SK-N-SH treated with all-trans-retinoic acid at 6 μM for 48 hours (cell line): Measurements from ENCODE around the gene ADGRB2.

Source experiments
- CREB5 ChIP-seq: fragments of 250-450 bp; sonication (Bioruptor Pico); IDR thresholded peaks from 2 replicates; pipeline ENCODE4 v1.5.1; 2020; ENCODE audit warnings: low read depth, mild to moderate bottlenecking, moderate library complexity
- CSRNP3 ChIP-seq: fragments of 250-450 bp; sonication (Bioruptor Pico); IDR thresholded peaks from 2 replicates; pipeline ENCODE4 v1.5.1; 2021; ENCODE audit warnings: mild to moderate bottlenecking, moderate library complexity
- ISL1 ChIP-seq: fragments of 250-450 bp; sonication (Bioruptor Pico); IDR thresholded peaks from 2 replicates; pipeline ENCODE4 v2.1.2; 2022; ENCODE audit warnings: mild to moderate bottlenecking, moderate library complexity
- OSR1 ChIP-seq: fragments of 250-450 bp; sonication (Bioruptor Pico); IDR thresholded peaks from 2 replicates; pipeline ENCODE4 v1.8.0; 2022; ENCODE audit warnings: moderate library complexity, mild to moderate bottlenecking, inconsistent platforms
- PATZ1 ChIP-seq: fragments of 250-450 bp; sonication (Bioruptor Pico); IDR thresholded peaks from 2 replicates; pipeline ENCODE4 v1.8.0; 2020; ENCODE audit warnings: mild to moderate bottlenecking, moderate library complexity, borderline replicate concordance
- PPARA ChIP-seq: fragments of 250-450 bp; sonication (Bioruptor Pico); IDR thresholded peaks from 2 replicates; pipeline ENCODE4 v1.5.0; 2020; ENCODE audit warnings: mild to moderate bottlenecking, borderline replicate concordance
- RARB ChIP-seq: fragments of 250-450 bp; sonication (Bioruptor Pico); IDR thresholded peaks from 2 replicates; pipeline ENCODE4 v1.8.0; 2021; ENCODE audit warnings: mild to moderate bottlenecking, moderate library complexity
- TCF4 ChIP-seq: fragments of 250-450 bp; sonication (Bioruptor Pico); IDR thresholded peaks from 2 replicates; pipeline ENCODE4 v1.8.0; 2021; ENCODE audit warnings: mild to moderate bottlenecking, moderate library complexity, borderline replicate concordance
- TOX ChIP-seq: fragments of 250-450 bp; sonication (Bioruptor Pico); IDR thresholded peaks from 2 replicates; pipeline ENCODE4 v1.8.0; 2021; ENCODE audit warnings: mild to moderate bottlenecking, moderate library complexity, borderline replicate concordance
- ZFP3 ChIP-seq: fragments of 250-450 bp; sonication (Bioruptor Pico); IDR thresholded peaks from 2 replicates; pipeline ENCODE4 v1.5.0; 2020; ENCODE audit warnings: mild to moderate bottlenecking, moderate library complexity
- ZFP30 ChIP-seq: fragments of 450-650 bp; formaldehyde crosslinking; IDR thresholded peaks from 2 replicates; pipeline ENCODE4 v1.5.0; 2022; ENCODE audit warnings: mild to moderate bottlenecking, moderate library complexity
- ZNF70 ChIP-seq: fragments of 450-650 bp; formaldehyde crosslinking; IDR thresholded peaks from 2 replicates; pipeline ENCODE4 v1.5.0; 2020; ENCODE audit warnings: mild to moderate bottlenecking, moderate library complexity
- TF ChIP-seq, protein P1 (sequence below): fragments of 250-450 bp; sonication (Bioruptor Pico); IDR thresholded peaks from 2 replicates; pipeline ENCODE4 v1.5.0; 2020; ENCODE audit warnings: mild to moderate bottlenecking, moderate library complexity

GRCh38 chr1:31768939-31769704 is 5.0 kb upstream of the ADGRB2 start:
- TF ChIP-seq OSR1: no peak
- peak; percentile 56; the same call in 1 of the 2 replicates for TF ChIP-seq ZFP3 (CRISPR knock-in tag)
- no peak for TF ChIP-seq ZFP30 (CRISPR knock-in tag)
- TF ChIP-seq TOX (CRISPR knock-in tag): no peak
- TF ChIP-seq TCF4 (CRISPR knock-in tag): no peak
- TF ChIP-seq, protein P1, sequence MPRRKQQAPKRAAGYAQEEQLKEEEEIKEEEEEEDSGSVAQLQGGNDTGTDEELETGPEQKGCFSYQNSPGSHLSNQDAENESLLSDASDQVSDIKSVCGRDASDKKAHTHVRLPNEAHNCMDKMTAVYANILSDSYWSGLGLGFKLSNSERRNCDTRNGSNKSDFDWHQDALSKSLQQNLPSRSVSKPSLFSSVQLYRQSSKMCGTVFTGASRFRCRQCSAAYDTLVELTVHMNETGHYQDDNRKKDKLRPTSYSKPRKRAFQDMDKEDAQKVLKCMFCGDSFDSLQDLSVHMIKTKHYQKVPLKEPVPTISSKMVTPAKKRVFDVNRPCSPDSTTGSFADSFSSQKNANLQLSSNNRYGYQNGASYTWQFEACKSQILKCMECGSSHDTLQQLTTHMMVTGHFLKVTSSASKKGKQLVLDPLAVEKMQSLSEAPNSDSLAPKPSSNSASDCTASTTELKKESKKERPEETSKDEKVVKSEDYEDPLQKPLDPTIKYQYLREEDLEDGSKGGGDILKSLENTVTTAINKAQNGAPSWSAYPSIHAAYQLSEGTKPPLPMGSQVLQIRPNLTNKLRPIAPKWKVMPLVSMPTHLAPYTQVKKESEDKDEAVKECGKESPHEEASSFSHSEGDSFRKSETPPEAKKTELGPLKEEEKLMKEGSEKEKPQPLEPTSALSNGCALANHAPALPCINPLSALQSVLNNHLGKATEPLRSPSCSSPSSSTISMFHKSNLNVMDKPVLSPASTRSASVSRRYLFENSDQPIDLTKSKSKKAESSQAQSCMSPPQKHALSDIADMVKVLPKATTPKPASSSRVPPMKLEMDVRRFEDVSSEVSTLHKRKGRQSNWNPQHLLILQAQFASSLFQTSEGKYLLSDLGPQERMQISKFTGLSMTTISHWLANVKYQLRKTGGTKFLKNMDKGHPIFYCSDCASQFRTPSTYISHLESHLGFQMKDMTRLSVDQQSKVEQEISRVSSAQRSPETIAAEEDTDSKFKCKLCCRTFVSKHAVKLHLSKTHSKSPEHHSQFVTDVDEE (CRISPR knock-in tag): no peak
- no peak for TF ChIP-seq RARB (CRISPR knock-in tag)
- no peak for TF ChIP-seq PPARA (CRISPR knock-in tag)
- TF ChIP-seq CSRNP3 (CRISPR knock-in tag): no peak
- no peak for TF ChIP-seq ZNF70 (CRISPR knock-in tag)
- no peak for TF ChIP-seq PATZ1 (CRISPR knock-in tag)
- no peak for TF ChIP-seq ISL1 (CRISPR knock-in tag)
- no peak for TF ChIP-seq CREB5 (CRISPR knock-in tag)
